ENCODE results near the gene AP2M1. TPM values are rescaled to one million over a fixed set of nuclear protein-coding genes. Genes with fewer than 3 reads are reported as not detected.

Gene AP2M1
- total and polyA plus RNA-seq, 5 donors from 2014 or later = 150 to 294 (median 245) TPM

DNA sequence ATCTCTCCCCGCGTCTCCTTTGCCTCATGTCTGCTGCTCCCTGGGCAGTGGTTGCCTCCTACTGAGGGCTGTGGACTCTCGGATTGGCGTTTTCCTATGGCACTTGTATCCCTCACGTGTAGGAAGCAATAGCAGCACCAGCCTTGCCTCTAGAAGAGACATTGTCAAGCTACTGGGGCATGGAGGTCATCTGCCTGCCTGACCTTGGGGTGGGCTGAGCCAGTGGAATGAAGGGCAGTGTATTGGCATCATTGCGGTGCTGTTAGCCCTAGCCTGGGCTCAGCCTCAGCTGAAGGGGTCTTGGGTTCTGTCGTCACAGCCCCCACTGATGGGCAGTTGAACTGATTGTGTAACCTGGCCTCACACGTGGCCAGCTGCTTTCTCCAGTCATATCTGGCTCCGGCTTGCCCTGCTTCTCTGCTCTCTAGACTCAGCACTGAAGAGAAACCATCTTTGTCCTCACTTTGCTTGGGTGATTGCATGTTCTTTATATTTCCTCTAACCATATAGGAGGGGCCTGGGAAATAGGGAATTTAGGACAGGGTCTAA is 19.4 kb downstream of the AP2M1 start:
- H3K4me3 ChIP-seq (ENCODE audit: low read depth, low read length) = no peak overlapping the region
- no peaks in the 10 kb centered on the region for H3K4me1 ChIP-seq (ENCODE audit: control insufficient read depth, insufficient read depth, low read length, poor library complexity, severe bottlenecking)
- H3K4me3 Mint-ChIP-seq = peak overlapping the region in 1 of 4 donors; percentile 32
- H3K27me3 ChIP-seq (ENCODE audit: control insufficient read depth, insufficient read depth, low read length) = no peaks in the 10 kb centered on the region
- no peaks in the 10 kb centered on the region for H3K9me3 Mint-ChIP-seq
- peaks cover 38% of the 10 kb centered on the region for H3K36me3 Mint-ChIP-seq
- H3K27ac ChIP-seq (ENCODE audit: insufficient read depth, low read length, poor library complexity, severe bottlenecking) = no peak overlapping the region
- ATAC-seq (ENCODE audit: low read depth in 2 of 2) = no peak
- peaks cover 61% of the 10 kb centered on the region for H3K36me3 ChIP-seq (ENCODE audit: control insufficient read depth, insufficient read depth, low read length)
- no peak for DNase-seq
- H3K9me3 ChIP-seq (ENCODE audit: control insufficient read depth in 2 of 2, low read length in 2 of 2) = no peaks in the 10 kb centered on the region
- no peaks in the 10 kb centered on the region for H3K27me3 Mint-ChIP-seq
- H3K27ac Mint-ChIP-seq = no peak overlapping the region
- peaks cover 4 to 10% (median 7%) of the 10 kb centered on the region in 4 donors for H3K4me1 Mint-ChIP-seq

DNA sequence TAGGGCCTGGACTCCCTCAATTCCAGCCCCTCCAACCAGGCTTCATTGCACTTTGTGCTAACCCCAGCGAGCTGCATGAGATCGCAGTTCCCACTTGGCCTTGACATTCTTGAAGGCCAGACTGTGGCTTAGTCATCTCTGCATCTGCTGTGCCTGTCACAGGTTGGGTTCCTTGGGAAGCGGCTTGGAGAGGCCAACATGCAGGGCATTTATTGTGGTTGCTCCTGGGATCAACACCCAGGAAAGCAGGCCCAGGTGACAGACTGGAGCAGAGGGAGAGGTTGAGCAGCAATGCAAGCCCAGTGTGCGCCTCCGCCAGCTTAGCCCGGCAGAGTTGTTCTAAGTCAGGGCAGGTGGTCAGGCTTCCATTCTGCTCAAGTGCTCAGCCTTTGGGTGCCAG is 21.9 kb downstream of the AP2M1 start:
- no peaks in the 10 kb centered on the region for H3K9me3 Mint-ChIP-seq
- peaks cover 31% of the 10 kb centered on the region for H3K36me3 Mint-ChIP-seq

DNA sequence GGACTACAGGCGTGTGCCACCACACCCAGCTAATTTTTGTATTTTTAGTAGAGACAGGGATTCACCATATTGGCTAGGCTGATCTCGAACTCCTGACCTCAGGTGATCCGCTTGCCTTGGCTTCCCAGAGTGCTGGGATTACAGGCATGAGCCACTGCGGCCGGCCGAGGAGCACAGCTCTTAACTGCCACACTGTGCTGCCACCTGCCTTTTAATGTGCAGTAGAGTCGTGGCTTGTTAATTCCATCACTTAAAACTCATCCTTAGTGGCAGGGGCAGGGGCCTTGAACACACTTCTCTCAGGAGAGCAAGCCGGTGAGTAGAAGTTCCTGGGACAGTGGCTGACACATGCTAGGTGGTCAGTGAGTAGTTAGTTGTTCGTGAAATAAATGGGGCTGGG is 23.9 kb downstream of the AP2M1 start:
- H3K27me3 Mint-ChIP-seq = no peaks in the 10 kb centered on the region
- Histone ChIP-seq H3K36me3 (ENCODE audit: control insufficient read depth, insufficient read depth, low read length) (peaks cover 17% of the 10 kb centered on the region), H3K9me3 (ENCODE audit: control insufficient read depth in 2 of 2, low read length in 2 of 2) (no peaks in the 10 kb centered on the region), H3K27ac (ENCODE audit: insufficient read depth, low read length, poor library complexity, severe bottlenecking) (no peak overlapping the region), H3K27me3 (ENCODE audit: control insufficient read depth, insufficient read depth, low read length) (no peaks in the 10 kb centered on the region), H3K4me1 (ENCODE audit: control insufficient read depth, insufficient read depth, low read length, poor library complexity, severe bottlenecking) (no peaks in the 10 kb centered on the region), H3K4me3 (ENCODE audit: low read depth, low read length) (no peak overlapping the region)
- peaks cover 0 to 2% (median 0%) of the 10 kb centered on the region in 7 donors for H3K9me3 Mint-ChIP-seq
- no peak overlapping the region for H3K4me3 Mint-ChIP-seq
- DNase-seq (no peak), ATAC-seq (ENCODE audit: low read depth in 2 of 2) (no peak)
- no peaks in the 10 kb centered on the region for H3K4me1 Mint-ChIP-seq
- no peak overlapping the region for H3K27ac Mint-ChIP-seq
- H3K36me3 Mint-ChIP-seq = peaks cover 18% of the 10 kb centered on the region

More for the DNA sequence above, 21.9 kb downstream of the AP2M1 start:
- Mint-ChIP-seq H3K27me3 (no peaks in the 10 kb centered on the region), H3K4me3 (no peak overlapping the region), H3K27ac (no peak overlapping the region), H3K4me1 (no peaks in the 10 kb centered on the region)
- DNase-seq (no peak), ATAC-seq (ENCODE audit: low read depth in 2 of 2) (no peak)
- Histone ChIP-seq H3K4me1 (ENCODE audit: control insufficient read depth, insufficient read depth, low read length, poor library complexity, severe bottlenecking) (no peaks in the 10 kb centered on the region), H3K27ac (ENCODE audit: insufficient read depth, low read length, poor library complexity, severe bottlenecking) (no peak overlapping the region), H3K36me3 (ENCODE audit: control insufficient read depth, insufficient read depth, low read length) (peaks cover 36% of the 10 kb centered on the region), H3K9me3 (ENCODE audit: control insufficient read depth in 2 of 2, low read length in 2 of 2) (no peaks in the 10 kb centered on the region), H3K27me3 (ENCODE audit: control insufficient read depth, insufficient read depth, low read length) (no peaks in the 10 kb centered on the region), H3K4me3 (ENCODE audit: low read depth, low read length) (no peak overlapping the region)

DNA sequence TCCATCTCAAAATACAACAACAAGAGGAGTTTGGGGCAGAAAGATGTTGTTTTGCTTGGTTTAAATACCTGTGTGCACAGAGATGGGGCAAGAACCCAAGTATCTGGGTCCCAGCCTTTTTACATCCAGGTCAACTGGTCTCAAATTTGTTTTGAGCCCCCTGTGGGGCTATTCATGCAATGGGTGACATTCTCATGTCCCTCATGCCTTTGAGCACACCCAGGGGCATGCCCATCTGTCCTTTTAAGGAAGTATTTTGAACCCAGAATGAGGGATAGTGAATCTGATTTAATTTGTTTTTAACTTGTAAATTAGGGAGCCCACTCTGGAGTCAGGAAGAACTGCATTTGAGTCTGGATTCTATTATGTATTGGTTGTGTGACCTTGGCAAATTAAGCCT is 26.2 kb downstream of the AP2M1 start:
- DNase-seq (no peak), ATAC-seq (ENCODE audit: low read depth in 2 of 2) (no peak)
- H3K27ac ChIP-seq (ENCODE audit: insufficient read depth, low read length, poor library complexity, severe bottlenecking) = no peak overlapping the region
- Mint-ChIP-seq H3K9me3 (peaks cover 0 to 2% (median 0%) of the 10 kb centered on the region in 7 donors), H3K4me3 (no peak overlapping the region), H3K27ac (no peak overlapping the region), H3K27me3 (peaks cover 9% of the 10 kb centered on the region), H3K36me3 (peaks cover 1% of the 10 kb centered on the region), H3K4me1 (no peaks in the 10 kb centered on the region)
- H3K9me3 ChIP-seq (ENCODE audit: control insufficient read depth in 2 of 2, low read length in 2 of 2) = no peaks in the 10 kb centered on the region
- no peak overlapping the region for H3K4me3 ChIP-seq (ENCODE audit: low read depth, low read length)
- no peaks in the 10 kb centered on the region for H3K27me3 ChIP-seq (ENCODE audit: control insufficient read depth, insufficient read depth, low read length)
- peaks cover 5% of the 10 kb centered on the region for H3K36me3 ChIP-seq (ENCODE audit: control insufficient read depth, insufficient read depth, low read length)
- H3K4me1 ChIP-seq (ENCODE audit: control insufficient read depth, insufficient read depth, low read length, poor library complexity, severe bottlenecking) = no peaks in the 10 kb centered on the region

DNA sequence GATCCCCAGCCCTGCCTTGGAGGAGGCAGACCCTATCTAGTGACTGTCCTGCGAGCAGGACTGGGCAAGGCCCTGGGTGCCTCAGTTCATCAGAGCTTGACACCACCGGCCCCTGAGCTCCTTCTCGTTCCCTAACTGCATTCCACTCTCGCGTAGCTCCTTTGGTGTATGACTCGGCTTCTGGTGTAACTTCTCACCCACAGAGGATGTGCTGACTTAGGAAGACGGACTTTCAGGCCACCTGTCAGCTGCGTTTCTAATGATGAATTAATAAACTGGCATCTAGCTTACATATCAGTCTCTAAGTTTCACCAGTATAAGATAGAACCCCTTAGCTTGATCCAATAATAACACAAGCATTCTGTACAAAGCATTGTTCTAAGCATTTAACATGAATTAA is 28.9 kb downstream of the AP2M1 start:
- Histone ChIP-seq H3K27ac (ENCODE audit: insufficient read depth, low read length, poor library complexity, severe bottlenecking) (no peak overlapping the region), H3K36me3 (ENCODE audit: control insufficient read depth, insufficient read depth, low read length) (no peaks in the 10 kb centered on the region), H3K9me3 (ENCODE audit: control insufficient read depth in 2 of 2, low read length in 2 of 2) (no peaks in the 10 kb centered on the region), H3K27me3 (ENCODE audit: control insufficient read depth, insufficient read depth, low read length) (peaks cover 2% of the 10 kb centered on the region), H3K4me1 (ENCODE audit: control insufficient read depth, insufficient read depth, low read length, poor library complexity, severe bottlenecking) (no peaks in the 10 kb centered on the region), H3K4me3 (ENCODE audit: low read depth, low read length) (no peak overlapping the region)
- peaks cover 16% of the 10 kb centered on the region for H3K27me3 Mint-ChIP-seq
- no peak overlapping the region for H3K4me3 Mint-ChIP-seq
- H3K27ac Mint-ChIP-seq = peak overlapping the region in 1 of 3 donors; percentile 2
- DNase-seq (no peak), ATAC-seq (ENCODE audit: low read depth in 2 of 2) (no peak)
- H3K4me1 Mint-ChIP-seq = no peaks in the 10 kb centered on the region
- peaks cover 0 to 4% (median 0%) of the 10 kb centered on the region in 7 donors for H3K9me3 Mint-ChIP-seq
- no peaks in the 10 kb centered on the region for H3K36me3 Mint-ChIP-seq

DNA sequence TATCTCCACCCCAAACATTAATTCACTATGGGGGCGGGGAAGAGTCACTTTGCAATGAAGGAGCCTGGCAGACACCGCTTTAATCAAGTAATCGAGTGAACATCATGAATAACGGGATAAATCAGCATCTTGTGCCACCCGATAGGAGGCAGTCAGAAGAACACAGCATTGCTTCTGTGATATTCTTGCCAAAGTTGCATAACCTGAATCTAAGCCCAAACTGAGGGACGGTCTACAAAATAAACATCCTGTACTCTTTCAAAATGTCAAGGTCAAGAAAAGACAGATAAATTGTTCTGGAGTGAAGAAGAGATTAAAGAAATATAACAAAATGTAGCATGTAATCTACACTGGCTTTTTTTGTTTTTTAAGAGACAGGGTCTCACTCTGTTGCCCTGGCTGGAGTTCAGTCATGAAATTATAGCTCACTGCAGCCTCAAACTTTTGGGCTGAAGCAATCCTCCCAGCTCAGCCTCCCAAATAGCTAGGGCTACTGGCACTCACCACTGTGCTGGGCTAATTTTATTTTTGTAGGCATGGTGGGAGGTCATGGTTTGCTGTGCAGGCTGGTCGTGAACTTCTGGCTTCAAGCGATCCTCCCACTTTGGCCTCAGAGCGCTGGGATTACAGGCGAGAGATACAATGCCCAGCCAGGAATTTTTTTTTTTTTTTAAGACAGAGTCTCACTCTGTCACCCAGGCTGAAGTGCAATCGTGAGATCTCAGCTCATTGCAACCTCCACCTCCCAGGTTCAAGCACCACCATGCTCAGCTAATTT is 34.7 kb downstream of the AP2M1 start:
- peaks cover 0 to 4% (median 0%) of the 10 kb centered on the region in 7 donors for H3K9me3 Mint-ChIP-seq
- Histone ChIP-seq H3K27ac (ENCODE audit: insufficient read depth, low read length, poor library complexity, severe bottlenecking) (no peak overlapping the region), H3K9me3 (ENCODE audit: control insufficient read depth in 2 of 2, low read length in 2 of 2) (no peaks in the 10 kb centered on the region), H3K4me1 (ENCODE audit: control insufficient read depth, insufficient read depth, low read length, poor library complexity, severe bottlenecking) (no peaks in the 10 kb centered on the region), H3K4me3 (ENCODE audit: low read depth, low read length) (no peak overlapping the region), H3K36me3 (ENCODE audit: control insufficient read depth, insufficient read depth, low read length) (no peaks in the 10 kb centered on the region), H3K27me3 (ENCODE audit: control insufficient read depth, insufficient read depth, low read length) (peaks cover 2% of the 10 kb centered on the region)
- DNase-seq = no peak
- peaks cover 21% of the 10 kb centered on the region for H3K27me3 Mint-ChIP-seq
- no peak for ATAC-seq (ENCODE audit: low read depth in 2 of 2)
- H3K27ac Mint-ChIP-seq = no peak overlapping the region
- no peaks in the 10 kb centered on the region for H3K36me3 Mint-ChIP-seq
- H3K4me3 Mint-ChIP-seq = no peak overlapping the region
- no peaks in the 10 kb centered on the region for H3K4me1 Mint-ChIP-seq

DNA sequence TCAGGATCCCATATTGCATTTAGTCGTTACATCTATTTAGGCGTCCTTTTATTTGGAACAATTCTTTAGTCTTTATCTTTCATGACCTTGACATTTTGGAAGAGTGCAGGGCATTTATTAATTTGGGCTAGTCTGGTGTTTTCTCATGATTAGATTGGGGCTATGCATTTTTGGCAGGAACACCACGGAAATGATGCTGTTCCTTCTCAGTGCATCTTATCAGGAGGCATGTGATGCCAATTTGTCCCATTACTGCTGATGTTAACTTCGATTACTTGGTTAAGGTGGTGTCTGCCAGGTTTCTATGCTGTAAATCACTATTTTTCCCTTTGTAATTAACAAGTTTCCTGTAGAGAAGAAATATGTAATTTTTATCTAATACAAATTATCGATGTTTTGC is 36.6 kb downstream of the AP2M1 start:
- Mint-ChIP-seq H3K27ac (no peak overlapping the region), H3K9me3 (peaks cover 0 to 3% (median 0%) of the 10 kb centered on the region in 7 donors), H3K27me3 (peaks cover 9% of the 10 kb centered on the region), H3K4me1 (no peaks in the 10 kb centered on the region), H3K4me3 (no peak overlapping the region), H3K36me3 (no peaks in the 10 kb centered on the region)
- no peak overlapping the region for H3K27ac ChIP-seq (ENCODE audit: insufficient read depth, low read length, poor library complexity, severe bottlenecking)
- ATAC-seq (ENCODE audit: low read depth in 2 of 2) (no peak), DNase-seq (no peak)
- peaks cover 3% of the 10 kb centered on the region for H3K27me3 ChIP-seq (ENCODE audit: control insufficient read depth, insufficient read depth, low read length)
- no peaks in the 10 kb centered on the region for H3K4me1 ChIP-seq (ENCODE audit: control insufficient read depth, insufficient read depth, low read length, poor library complexity, severe bottlenecking)
- no peaks in the 10 kb centered on the region for H3K36me3 ChIP-seq (ENCODE audit: control insufficient read depth, insufficient read depth, low read length)
- H3K9me3 ChIP-seq (ENCODE audit: control insufficient read depth in 2 of 2, low read length in 2 of 2) = no peaks in the 10 kb centered on the region
- no peak overlapping the region for H3K4me3 ChIP-seq (ENCODE audit: low read depth, low read length)

DNA sequence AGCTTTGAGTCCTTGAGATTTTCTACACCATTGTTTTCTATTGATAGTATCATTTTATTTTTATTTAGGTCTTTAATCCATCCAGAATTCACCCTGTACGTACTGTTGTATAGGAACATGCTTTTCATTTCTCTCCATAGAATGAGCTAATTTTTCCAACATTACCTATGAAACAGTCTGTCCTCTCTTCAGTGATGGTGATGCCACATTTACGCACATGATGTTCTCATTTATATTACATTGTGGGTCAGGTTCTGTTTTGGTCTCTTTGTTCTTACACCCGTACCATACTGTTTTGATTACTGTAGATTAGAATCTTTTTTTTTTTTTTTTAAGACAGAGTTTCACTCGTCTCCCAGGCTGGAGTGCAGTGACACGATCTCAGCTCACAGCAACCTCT is 37.1 kb downstream of the AP2M1 start:
- no peak overlapping the region for H3K27ac ChIP-seq (ENCODE audit: insufficient read depth, low read length, poor library complexity, severe bottlenecking)
- Mint-ChIP-seq H3K4me1 (no peaks in the 10 kb centered on the region), H3K27me3 (peaks cover 5% of the 10 kb centered on the region), H3K36me3 (no peaks in the 10 kb centered on the region), H3K4me3 (no peak overlapping the region), H3K9me3 (peaks cover 0 to 1% (median 0%) of the 10 kb centered on the region in 7 donors), H3K27ac (no peak overlapping the region)
- peaks cover 3% of the 10 kb centered on the region for H3K27me3 ChIP-seq (ENCODE audit: control insufficient read depth, insufficient read depth, low read length)
- no peaks in the 10 kb centered on the region for H3K9me3 ChIP-seq (ENCODE audit: control insufficient read depth in 2 of 2, low read length in 2 of 2)
- H3K36me3 ChIP-seq (ENCODE audit: control insufficient read depth, insufficient read depth, low read length) = no peaks in the 10 kb centered on the region
- ATAC-seq (ENCODE audit: low read depth in 2 of 2) (no peak), DNase-seq (no peak)
- H3K4me1 ChIP-seq (ENCODE audit: control insufficient read depth, insufficient read depth, low read length, poor library complexity, severe bottlenecking) = no peaks in the 10 kb centered on the region
- no peak overlapping the region for H3K4me3 ChIP-seq (ENCODE audit: low read depth, low read length)
